HEK293 (cell line): ENCODE results near the gene RHOG.

Experiments
- CTCF ChIA-PET: fragments of 350-600 bp; formaldehyde crosslinking; extraction: SDS; loops from one replicate; lab custom pipeline; 2021; ENCODE audit warnings: antibody characterized with exemption; lab: Yijun Ruan, JAX
- POLR2A ChIA-PET: fragments of 300-600 bp; formaldehyde crosslinking; extraction: SDS; loops from one replicate; lab custom pipeline; 2020; ENCODE audit warnings: antibody characterized with exemption, inconsistent platforms; lab: Yijun Ruan, JAX
- H3K27ac ChIP-seq: fragments of 200-500 bp; sonication (Bioruptor generic); 2 replicates; pipeline ENCODE4 v1.5.1; 2014; ENCODE audit warnings: low read depth, low read length, control low read depth, inconsistent platforms; ENCODE audit errors: extremely low read depth
- H3K36me3 ChIP-seq, 2 experiments: fragments of 200-500 bp in 1 of 2; sonication (Bioruptor generic) in 1 of 2; 1 replicate in 1 of 2; 2 replicates in 1 of 2; pipeline ENCODE4 v1.5.1; 2014 to 2017; ENCODE audit warnings: inconsistent platforms in 2 of 2, low read length in 2 of 2; ENCODE audit not compliant: control insufficient read depth in 2 of 2, insufficient read depth in 1 of 2
- H3K4me1 ChIP-seq: fragments of 200-500 bp; sonication (Bioruptor generic); 2 replicates; pipeline ENCODE4 v1.5.1; 2014; ENCODE audit warnings: mild to moderate bottlenecking, low read length, inconsistent platforms; ENCODE audit not compliant: control insufficient read depth, insufficient read depth
- H3K4me3 ChIP-seq: 2 replicates; pipeline ENCODE4 v1.5.1; 2011; ENCODE audit warnings: low read depth, mild to moderate bottlenecking, control low read depth, low read length, moderate library complexity
- H3K9me3 ChIP-seq: fragments of 200-500 bp; sonication (Bioruptor generic); 2 replicates; pipeline ENCODE4 v1.5.1; 2014; ENCODE audit warnings: low read depth, low read length, inconsistent platforms; ENCODE audit not compliant: control insufficient read depth, insufficient read depth
- GFI1B ChIP-seq: fragments of 450-650 bp; formaldehyde crosslinking; IDR thresholded peaks from 2 replicates; pipeline ENCODE4 v1.5.1; 2016; ENCODE audit warnings: missing biosample characterization, missing genetic modification characterization
- GLIS2 ChIP-seq: fragments of 450-650 bp; formaldehyde crosslinking; IDR thresholded peaks from 2 replicates; pipeline ENCODE4 v1.5.1; 2016; ENCODE audit warnings: missing biosample characterization, missing genetic modification characterization
- HIC1 ChIP-seq: fragments of 450-650 bp; formaldehyde crosslinking; IDR thresholded peaks from 2 replicates; pipeline ENCODE4 v1.5.1; 2016; ENCODE audit warnings: missing biosample characterization, missing genetic modification characterization
- KLF10 ChIP-seq: fragments of 450-650 bp; IDR thresholded peaks from 2 replicates; pipeline ENCODE4 v1.5.1; 2018; ENCODE audit warnings: missing biosample characterization, mild to moderate bottlenecking, missing genetic modification characterization
- MZF1 ChIP-seq: fragments of 450-650 bp; formaldehyde crosslinking; IDR thresholded peaks from 2 replicates; pipeline ENCODE4 v1.5.1; 2017; ENCODE audit warnings: missing biosample characterization, missing genetic modification characterization, borderline replicate concordance
- OSR2 ChIP-seq: fragments of 450-650 bp; formaldehyde crosslinking; IDR thresholded peaks from 2 replicates; pipeline ENCODE4 v1.5.1; 2016; ENCODE audit warnings: missing biosample characterization, missing genetic modification characterization
- SP7 ChIP-seq: fragments of 450-650 bp; formaldehyde crosslinking; IDR thresholded peaks from 2 replicates; pipeline ENCODE4 v1.5.1; 2016; ENCODE audit warnings: missing biosample characterization, missing genetic modification characterization
- TRIM28 ChIP-seq: IDR thresholded peaks from 2 replicates; pipeline ENCODE4 v1.6.1; 2011; ENCODE audit warnings: low read length, control low read depth, borderline replicate concordance
- YY2 ChIP-seq: fragments of 450-650 bp; formaldehyde crosslinking; IDR thresholded peaks from 2 replicates; pipeline ENCODE4 v1.5.1; 2016; ENCODE audit warnings: missing biosample characterization, missing genetic modification characterization
- ZBTB1 ChIP-seq: fragments of 450-650 bp; formaldehyde crosslinking; IDR thresholded peaks from 2 replicates; pipeline ENCODE4 v1.5.1; 2016; ENCODE audit warnings: missing biosample characterization, missing genetic modification characterization
- ZBTB48 ChIP-seq: fragments of 450-650 bp; formaldehyde crosslinking; IDR thresholded peaks from 2 replicates; pipeline ENCODE4 v1.5.1; 2016; ENCODE audit warnings: missing biosample characterization, missing genetic modification characterization
- ZNF10 ChIP-seq: fragments of 450-650 bp; formaldehyde crosslinking; IDR thresholded peaks from 2 replicates; pipeline ENCODE4 v1.5.1; 2017; ENCODE audit warnings: missing biosample characterization, missing genetic modification characterization
- ZNF266 ChIP-seq: fragments of 450-650 bp; formaldehyde crosslinking; IDR thresholded peaks from 2 replicates; pipeline ENCODE4 v1.5.1; 2016; ENCODE audit warnings: missing biosample characterization, missing genetic modification characterization, low read depth
- ZNF341 ChIP-seq: fragments of 450-650 bp; formaldehyde crosslinking; IDR thresholded peaks from 2 replicates; pipeline ENCODE4; 2016; ENCODE audit warnings: low read depth, missing biosample characterization, missing genetic modification characterization
- ZNF394 ChIP-seq: fragments of 450-650 bp; formaldehyde crosslinking; IDR thresholded peaks from 2 replicates; pipeline ENCODE4 v1.5.1; 2016; ENCODE audit warnings: missing biosample characterization, missing genetic modification characterization, mild to moderate bottlenecking, moderate library complexity, borderline replicate concordance
- ZNF521 ChIP-seq: fragments of 450-650 bp; formaldehyde crosslinking; IDR thresholded peaks from 2 replicates; pipeline ENCODE4 v1.5.1; 2017; ENCODE audit warnings: missing biosample characterization, mild to moderate bottlenecking, missing genetic modification characterization
- ZNF561 ChIP-seq: fragments of 450-650 bp; IDR thresholded peaks from 2 replicates; pipeline ENCODE4 v1.5.1; 2018; ENCODE audit warnings: missing biosample characterization, missing genetic modification characterization, borderline replicate concordance
- ZNF747 ChIP-seq: fragments of 450-650 bp; formaldehyde crosslinking; IDR thresholded peaks from 2 replicates; pipeline ENCODE4 v1.5.1; 2016; ENCODE audit warnings: missing biosample characterization, missing genetic modification characterization
- ZNF777 ChIP-seq: fragments of 450-650 bp; formaldehyde crosslinking; IDR thresholded peaks from 2 replicates; pipeline ENCODE4 v1.5.1; 2017; ENCODE audit warnings: missing biosample characterization, missing genetic modification characterization, borderline replicate concordance
- ZNF792 ChIP-seq: fragments of 450-650 bp; formaldehyde crosslinking; IDR thresholded peaks from 2 replicates; pipeline ENCODE4 v1.5.1; 2016; ENCODE audit warnings: missing biosample characterization, missing genetic modification characterization
- ZXDB ChIP-seq: fragments of 450-650 bp; formaldehyde crosslinking; IDR thresholded peaks from 2 replicates; pipeline ENCODE4 v1.5.1; 2016; ENCODE audit warnings: missing biosample characterization, missing genetic modification characterization
- TF ChIP-seq, protein P1 (sequence below): fragments of 450-650 bp; formaldehyde crosslinking; IDR thresholded peaks from 2 replicates; pipeline ENCODE4 v1.5.1; 2016; ENCODE audit warnings: missing biosample characterization, missing genetic modification characterization
- TF ChIP-seq, protein P2 (sequence below): fragments of 450-650 bp; formaldehyde crosslinking; IDR thresholded peaks from 2 replicates; pipeline ENCODE4 v1.5.1; 2016; ENCODE audit warnings: missing biosample characterization, missing genetic modification characterization
- TF ChIP-seq, protein P3 (sequence below): fragments of 450-650 bp; formaldehyde crosslinking; conservative IDR thresholded peaks from 2 replicates; pipeline ENCODE4 v1.5.1; 2016; ENCODE audit warnings: low read depth, missing biosample characterization, missing genetic modification characterization

RHOG gene

GRCh38 chr11:3808861-3809623, 31.7 kb downstream of the RHOG start (continued):
- no peak for TF ChIP-seq GLIS2
- TF ChIP-seq, all 188 proteins: peak for 4

- Histone ChIP-seq H3K36me3 (peaks cover 0 to 6% of the 10 kb centered on the region in 2 experiments; a peak in 1 of 3 replicates), H3K27ac (peak within 1 kb of the TSS; percentile 25; the same call in 1 of the 2 replicates), H3K4me3 (peak within 1 kb of the TSS; percentile 79), H3K4me1 (no peaks in the 10 kb centered on the region), H3K9me3 (no peaks in the 10 kb centered on the region)
- CTCF ChIA-PET, result interaction anchor here (0.5 to 4.0 kb wide), 38 partner anchors 9 to 305 kb away, joined by 3 to 28 read pairs (median 4); partner anchors contain the start of genes NUP98 and STIM1
- POLR2A ChIA-PET, result interaction anchor here (0.7 to 3.8 kb wide), 9 partner anchors 11 to 131 kb away, joined by 3 to 26 read pairs (median 3); partner anchors contain the start of genes NUP98 and RHOG
- TF ChIP-seq ZNF10 (tag by site-specific recombination) (no peak), ZNF266 (tag by site-specific recombination) (no peak), ZNF777 (no peak), ZXDB (tag by site-specific recombination) (peak; percentile 19; the same call in 1 of the 2 replicates), ZNF792 (tag by site-specific recombination) (no peak), SP7 (tag by site-specific recombination) (0 out of 2 replicates have a peak, but pooled peaks have one; percentile 18), ZBTB1 (tag by site-specific recombination) (no peak), ZNF747 (tag by site-specific recombination) (no peak), TRIM28 (peak; percentile 58; the same call in 1 of the 2 replicates), ZNF394 (tag by site-specific recombination) (peak; percentile 47; the same call in 1 of the 2 replicates), YY2 (tag by site-specific recombination) (no peak), KLF10 (tag by site-specific recombination) (0 out of 2 replicates have a peak, but pooled peaks have one; percentile 9), GFI1B (no peak), ZNF521 (tag by site-specific recombination) (no peak), ZBTB48 (tag by site-specific recombination) (no peak), HIC1 (tag by site-specific recombination) (no peak), MZF1 (tag by site-specific recombination) (no peak), ZNF561 (peak; percentile 34; the same call in 1 of the 2 replicates), ZNF341 (tag by site-specific recombination) (peak; percentile 71), OSR2 (tag by site-specific recombination) (no peak)
- TF ChIP-seq, protein P1, sequence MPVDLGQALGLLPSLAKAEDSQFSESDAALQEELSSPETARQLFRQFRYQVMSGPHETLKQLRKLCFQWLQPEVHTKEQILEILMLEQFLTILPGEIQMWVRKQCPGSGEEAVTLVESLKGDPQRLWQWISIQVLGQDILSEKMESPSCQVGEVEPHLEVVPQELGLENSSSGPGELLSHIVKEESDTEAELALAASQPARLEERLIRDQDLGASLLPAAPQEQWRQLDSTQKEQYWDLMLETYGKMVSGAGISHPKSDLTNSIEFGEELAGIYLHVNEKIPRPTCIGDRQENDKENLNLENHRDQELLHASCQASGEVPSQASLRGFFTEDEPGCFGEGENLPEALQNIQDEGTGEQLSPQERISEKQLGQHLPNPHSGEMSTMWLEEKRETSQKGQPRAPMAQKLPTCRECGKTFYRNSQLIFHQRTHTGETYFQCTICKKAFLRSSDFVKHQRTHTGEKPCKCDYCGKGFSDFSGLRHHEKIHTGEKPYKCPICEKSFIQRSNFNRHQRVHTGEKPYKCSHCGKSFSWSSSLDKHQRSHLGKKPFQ (tag by site-specific recombination), result no peak
- TF ChIP-seq, protein P2, sequence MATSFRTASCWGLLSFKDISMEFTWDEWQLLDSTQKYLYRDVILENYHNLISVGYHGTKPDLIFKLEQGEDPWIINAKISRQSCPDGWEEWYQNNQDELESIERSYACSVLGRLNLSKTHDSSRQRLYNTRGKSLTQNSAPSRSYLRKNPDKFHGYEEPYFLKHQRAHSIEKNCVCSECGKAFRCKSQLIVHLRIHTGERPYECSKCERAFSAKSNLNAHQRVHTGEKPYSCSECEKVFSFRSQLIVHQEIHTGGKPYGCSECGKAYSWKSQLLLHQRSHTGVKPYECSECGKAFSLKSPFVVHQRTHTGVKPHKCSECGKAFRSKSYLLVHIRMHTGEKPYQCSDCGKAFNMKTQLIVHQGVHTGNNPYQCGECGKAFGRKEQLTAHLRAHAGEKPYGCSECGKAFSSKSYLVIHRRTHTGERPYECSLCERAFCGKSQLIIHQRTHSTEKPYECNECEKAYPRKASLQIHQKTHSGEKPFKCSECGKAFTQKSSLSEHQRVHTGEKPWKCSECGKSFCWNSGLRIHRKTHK, result no peak
- TF ChIP-seq, protein P3, sequence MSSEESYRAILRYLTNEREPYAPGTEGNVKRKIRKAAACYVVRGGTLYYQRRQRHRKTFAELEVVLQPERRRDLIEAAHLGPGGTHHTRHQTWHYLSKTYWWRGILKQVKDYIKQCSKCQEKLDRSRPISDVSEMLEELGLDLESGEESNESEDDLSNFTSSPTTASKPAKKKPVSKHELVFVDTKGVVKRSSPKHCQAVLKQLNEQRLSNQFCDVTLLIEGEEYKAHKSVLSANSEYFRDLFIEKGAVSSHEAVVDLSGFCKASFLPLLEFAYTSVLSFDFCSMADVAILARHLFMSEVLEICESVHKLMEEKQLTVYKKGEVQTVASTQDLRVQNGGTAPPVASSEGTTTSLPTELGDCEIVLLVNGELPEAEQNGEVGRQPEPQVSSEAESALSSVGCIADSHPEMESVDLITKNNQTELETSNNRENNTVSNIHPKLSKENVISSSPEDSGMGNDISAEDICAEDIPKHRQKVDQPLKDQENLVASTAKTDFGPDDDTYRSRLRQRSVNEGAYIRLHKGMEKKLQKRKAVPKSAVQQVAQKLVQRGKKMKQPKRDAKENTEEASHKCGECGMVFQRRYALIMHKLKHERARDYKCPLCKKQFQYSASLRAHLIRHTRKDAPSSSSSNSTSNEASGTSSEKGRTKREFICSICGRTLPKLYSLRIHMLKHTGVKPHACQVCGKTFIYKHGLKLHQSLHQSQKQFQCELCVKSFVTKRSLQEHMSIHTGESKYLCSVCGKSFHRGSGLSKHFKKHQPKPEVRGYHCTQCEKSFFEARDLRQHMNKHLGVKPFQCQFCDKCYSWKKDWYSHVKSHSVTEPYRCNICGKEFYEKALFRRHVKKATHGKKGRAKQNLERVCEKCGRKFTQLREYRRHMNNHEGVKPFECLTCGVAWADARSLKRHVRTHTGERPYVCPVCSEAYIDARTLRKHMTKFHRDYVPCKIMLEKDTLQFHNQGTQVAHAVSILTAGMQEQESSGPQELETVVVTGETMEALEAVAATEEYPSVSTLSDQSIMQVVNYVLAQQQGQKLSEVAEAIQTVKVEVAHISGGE, result no peak
Observed at GRCh38 chr11:3807909-3808860, 32.6 kb downstream of the RHOG start, which contains the start of gene PGAP2. TSS of gene PGAP2 (plus strand) at chr11:3808560. CDS start at chr11:3811260, 2,700 bp downstream.
